ENCODE measurements around the gene SSBP3. TPM values are rescaled to one million over a fixed set of nuclear protein-coding genes. Genes with fewer than 3 reads are reported as not detected.

SSBP3 gene
- total and polyA plus RNA-seq, 4 donors: 7.7 to 24.7 (median 17.3) TPM

- H3K27ac ChIP-seq (ENCODE audit: low read depth in 1 of 2, low read length in 2 of 2): peak overlapping the region; percentile 7 to 9
- H3K9me3 ChIP-seq (ENCODE audit: control insufficient read depth in 4 of 4, low read length in 3 of 4): no peaks in the 10 kb centered on the region
- H3K27me3 ChIP-seq (ENCODE audit: control insufficient read depth in 4 of 4, insufficient read depth in 4 of 4, low read length in 3 of 4): no peaks in the 10 kb centered on the region
- peaks cover 0 to 7% (median 1%) of the 10 kb centered on the region in 4 donors for H3K36me3 ChIP-seq (ENCODE audit: control insufficient read depth in 4 of 4, insufficient read depth in 3 of 4, low read depth in 1 of 4, low read length in 3 of 4)
- DNase-seq (ENCODE audit: low spot score): no peak
- peaks cover 14 to 35% (median 18%) of the 10 kb centered on the region in 4 donors for H3K4me1 ChIP-seq (ENCODE audit: control insufficient read depth in 4 of 4, insufficient read depth in 4 of 4, low read length in 3 of 4)
- 79% methylated on average over 16 of the region's 16 CpGs for WGBS
- H3K9ac ChIP-seq (ENCODE audit: low read depth in 1 of 2, low read length in 2 of 2): no peak overlapping the region
- TF ChIP-seq RAD21 (IDR thresholded peaks at IDR 0.05) (no peak), ZBTB33 (IDR thresholded peaks at IDR 0.05) (no peak), RXRA (IDR thresholded peaks at IDR 0.05) (no peak)
- no peak overlapping the region for H3K4me3 ChIP-seq (ENCODE audit: low read depth in 1 of 3, low read length in 3 of 3)
Measured at GRCh38 chr1:54282101-54282847, 123.9 kb downstream of the SSBP3 start.

DNA sequence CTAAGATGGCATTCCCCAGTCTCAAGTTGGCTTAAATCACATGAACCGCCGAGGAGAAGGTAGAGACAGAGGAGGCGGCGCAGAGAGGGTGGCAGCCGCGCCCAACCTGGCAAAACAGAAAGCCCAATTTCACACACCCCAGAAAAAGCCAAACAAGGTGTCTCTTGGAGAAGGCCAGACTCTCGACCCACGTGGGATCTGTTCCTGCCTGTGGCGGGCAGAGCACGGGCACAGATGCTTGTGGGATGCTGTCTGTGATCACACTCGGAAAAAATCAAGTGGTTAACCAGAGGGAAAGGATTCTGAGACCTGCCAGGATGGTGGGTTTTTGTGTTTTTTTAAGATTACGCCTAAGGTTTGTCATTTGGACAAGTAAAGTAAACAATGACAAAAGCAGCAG, 125.5 kb downstream of the SSBP3 start:
- Histone ChIP-seq H3K4me1 (ENCODE audit: control insufficient read depth in 4 of 4, insufficient read depth in 4 of 4, low read length in 3 of 4) (peaks cover 14 to 48% (median 29%) of the 10 kb centered on the region in 4 donors), H3K36me3 (ENCODE audit: control insufficient read depth in 4 of 4, insufficient read depth in 3 of 4, low read depth in 1 of 4, low read length in 3 of 4) (peaks cover 0 to 7% (median 1%) of the 10 kb centered on the region in 4 donors), H3K9me3 (ENCODE audit: control insufficient read depth in 4 of 4, low read length in 3 of 4) (no peaks in the 10 kb centered on the region), H3K4me3 (ENCODE audit: low read depth in 1 of 3, low read length in 3 of 3) (no peak overlapping the region), H3K9ac (ENCODE audit: low read depth in 1 of 2, low read length in 2 of 2) (no peak overlapping the region), H3K27me3 (ENCODE audit: control insufficient read depth in 4 of 4, insufficient read depth in 4 of 4, low read length in 3 of 4) (no peaks in the 10 kb centered on the region), H3K27ac (ENCODE audit: low read depth in 1 of 2, low read length in 2 of 2) (peak overlapping the region in 1 of 2 donors; percentile 94)
- WGBS: 87% methylated on average over 12 of the region's 12 CpGs
- no peak for DNase-seq (ENCODE audit: low spot score)
- TF ChIP-seq RAD21 (IDR thresholded peaks at IDR 0.05): no peak

GRCh38 chr1:54279457-54279856, 126.7 kb downstream of the SSBP3 start:
- no peak for DNase-seq (ENCODE audit: low spot score)
- H3K4me1 ChIP-seq (ENCODE audit: control insufficient read depth in 4 of 4, insufficient read depth in 4 of 4, low read length in 3 of 4): peaks cover 17 to 60% (median 38%) of the 10 kb centered on the region in 4 donors
- no peaks in the 10 kb centered on the region for H3K27me3 ChIP-seq (ENCODE audit: control insufficient read depth in 4 of 4, insufficient read depth in 4 of 4, low read length in 3 of 4)
- no peak overlapping the region for H3K4me3 ChIP-seq (ENCODE audit: low read depth in 1 of 3, low read length in 3 of 3)
- TF ChIP-seq YY1 (IDR thresholded peaks at IDR 0.05) (no peak), JUND (IDR thresholded peaks at IDR 0.05) (no peak), HNF4G (IDR thresholded peaks at IDR 0.05) (no peak), RAD21 (IDR thresholded peaks at IDR 0.05) (no peak), ATF3 (IDR thresholded peaks at IDR 0.05) (no peak), NR2F2 (IDR thresholded peaks at IDR 0.05) (no peak), FOXA2 (IDR thresholded peaks at IDR 0.05) (no peak)
- H3K27ac ChIP-seq (ENCODE audit: low read depth in 1 of 2, low read length in 2 of 2): peak overlapping the region; percentile 94 to 97
- H3K9ac ChIP-seq (ENCODE audit: low read depth in 1 of 2, low read length in 2 of 2): no peak overlapping the region
- 97% methylated on average over 8 of the region's 8 CpGs for WGBS
- H3K9me3 ChIP-seq (ENCODE audit: control insufficient read depth in 4 of 4, low read length in 3 of 4): no peaks in the 10 kb centered on the region
- peaks cover 0 to 7% (median 1%) of the 10 kb centered on the region in 4 donors for H3K36me3 ChIP-seq (ENCODE audit: control insufficient read depth in 4 of 4, insufficient read depth in 3 of 4, low read depth in 1 of 4, low read length in 3 of 4)

DNA sequence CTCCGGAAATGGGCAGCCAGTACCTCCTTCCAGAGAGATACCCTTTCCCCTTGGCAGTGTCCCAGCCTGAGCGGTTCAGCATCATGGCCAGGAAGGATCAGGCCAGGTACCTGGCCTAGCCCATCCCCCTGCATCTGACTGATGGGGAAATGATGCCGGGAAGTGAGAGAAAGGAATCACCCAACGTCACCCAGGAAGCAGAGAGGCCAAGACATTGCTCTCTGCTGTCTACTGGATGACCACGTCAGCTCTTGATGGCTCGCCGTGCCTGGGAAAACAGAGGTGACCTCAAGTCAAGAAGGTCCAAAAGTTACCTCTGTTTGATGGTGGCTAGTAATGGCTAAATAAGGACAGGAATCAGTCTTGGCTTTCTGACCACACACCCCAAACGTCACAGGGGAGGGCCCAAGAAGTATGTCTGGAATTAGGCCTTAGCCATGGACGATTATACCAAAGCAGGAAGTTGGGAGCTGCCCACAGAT, 127.2 kb downstream of the SSBP3 start:
- peaks cover 18 to 65% (median 41%) of the 10 kb centered on the region in 4 donors for H3K4me1 ChIP-seq (ENCODE audit: control insufficient read depth in 4 of 4, insufficient read depth in 4 of 4, low read length in 3 of 4)
- no peak overlapping the region for H3K9ac ChIP-seq (ENCODE audit: low read depth in 1 of 2, low read length in 2 of 2)
- no peak for DNase-seq (ENCODE audit: low spot score)
- TF ChIP-seq ATF3 (IDR thresholded peaks at IDR 0.05) (no peak), JUND (IDR thresholded peaks at IDR 0.05) (peak in 1 of 2 donors; percentile 27), HNF4G (IDR thresholded peaks at IDR 0.05) (no peak), TAF1 (conservative IDR thresholded peaks at IDR 0.05) (no peak), SP1 (IDR thresholded peaks at IDR 0.05) (peak; percentile 38), EGR1 (IDR thresholded peaks at IDR 0.05; ENCODE audit: low read depth in 2 of 2) (no peak), NR2F2 (IDR thresholded peaks at IDR 0.05) (peak; percentile 57), HNF4A (conservative IDR thresholded peaks at IDR 0.05) (peak in 1 of 2 donors; percentile 35), ZBTB33 (IDR thresholded peaks at IDR 0.05) (no peak)
- TF ChIP-seq, protein P1, sequence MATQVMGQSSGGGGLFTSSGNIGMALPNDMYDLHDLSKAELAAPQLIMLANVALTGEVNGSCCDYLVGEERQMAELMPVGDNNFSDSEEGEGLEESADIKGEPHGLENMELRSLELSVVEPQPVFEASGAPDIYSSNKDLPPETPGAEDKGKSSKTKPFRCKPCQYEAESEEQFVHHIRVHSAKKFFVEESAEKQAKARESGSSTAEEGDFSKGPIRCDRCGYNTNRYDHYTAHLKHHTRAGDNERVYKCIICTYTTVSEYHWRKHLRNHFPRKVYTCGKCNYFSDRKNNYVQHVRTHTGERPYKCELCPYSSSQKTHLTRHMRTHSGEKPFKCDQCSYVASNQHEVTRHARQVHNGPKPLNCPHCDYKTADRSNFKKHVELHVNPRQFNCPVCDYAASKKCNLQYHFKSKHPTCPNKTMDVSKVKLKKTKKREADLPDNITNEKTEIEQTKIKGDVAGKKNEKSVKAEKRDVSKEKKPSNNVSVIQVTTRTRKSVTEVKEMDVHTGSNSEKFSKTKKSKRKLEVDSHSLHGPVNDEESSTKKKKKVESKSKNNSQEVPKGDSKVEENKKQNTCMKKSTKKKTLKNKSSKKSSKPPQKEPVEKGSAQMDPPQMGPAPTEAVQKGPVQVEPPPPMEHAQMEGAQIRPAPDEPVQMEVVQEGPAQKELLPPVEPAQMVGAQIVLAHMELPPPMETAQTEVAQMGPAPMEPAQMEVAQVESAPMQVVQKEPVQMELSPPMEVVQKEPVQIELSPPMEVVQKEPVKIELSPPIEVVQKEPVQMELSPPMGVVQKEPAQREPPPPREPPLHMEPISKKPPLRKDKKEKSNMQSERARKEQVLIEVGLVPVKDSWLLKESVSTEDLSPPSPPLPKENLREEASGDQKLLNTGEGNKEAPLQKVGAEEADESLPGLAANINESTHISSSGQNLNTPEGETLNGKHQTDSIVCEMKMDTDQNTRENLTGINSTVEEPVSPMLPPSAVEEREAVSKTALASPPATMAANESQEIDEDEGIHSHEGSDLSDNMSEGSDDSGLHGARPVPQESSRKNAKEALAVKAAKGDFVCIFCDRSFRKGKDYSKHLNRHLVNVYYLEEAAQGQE (IDR thresholded peaks at IDR 0.05): no peak

More for the DNA sequence above, 127.2 kb downstream of the SSBP3 start:
- Histone ChIP-seq H3K9me3 (ENCODE audit: control insufficient read depth in 4 of 4, low read length in 3 of 4) (no peaks in the 10 kb centered on the region), H3K27me3 (ENCODE audit: control insufficient read depth in 4 of 4, insufficient read depth in 4 of 4, low read length in 3 of 4) (no peaks in the 10 kb centered on the region), H3K4me3 (ENCODE audit: low read depth in 1 of 3, low read length in 3 of 3) (no peak overlapping the region), H3K27ac (ENCODE audit: low read depth in 1 of 2, low read length in 2 of 2) (peak overlapping the region; percentile 94 to 97), H3K36me3 (ENCODE audit: control insufficient read depth in 4 of 4, insufficient read depth in 3 of 4, low read depth in 1 of 4, low read length in 3 of 4) (peaks cover 0 to 7% (median 1%) of the 10 kb centered on the region in 4 donors)
- 54% methylated on average over 9 of the region's 9 CpGs for WGBS

Measured in liver (tissue), 9 donors.